Central memory CD4-positive, alpha-beta T cell (primary cell): ENCODE measurements around the gene BRD2.
A peak's percentile ranks its signal among the peaks of the same experiment; 100 is the strongest.

Experiments
- DNase-seq: peaks from one replicate; pipeline ENCODE4 v3.0.0; 2022

Gene BRD2

DNA sequence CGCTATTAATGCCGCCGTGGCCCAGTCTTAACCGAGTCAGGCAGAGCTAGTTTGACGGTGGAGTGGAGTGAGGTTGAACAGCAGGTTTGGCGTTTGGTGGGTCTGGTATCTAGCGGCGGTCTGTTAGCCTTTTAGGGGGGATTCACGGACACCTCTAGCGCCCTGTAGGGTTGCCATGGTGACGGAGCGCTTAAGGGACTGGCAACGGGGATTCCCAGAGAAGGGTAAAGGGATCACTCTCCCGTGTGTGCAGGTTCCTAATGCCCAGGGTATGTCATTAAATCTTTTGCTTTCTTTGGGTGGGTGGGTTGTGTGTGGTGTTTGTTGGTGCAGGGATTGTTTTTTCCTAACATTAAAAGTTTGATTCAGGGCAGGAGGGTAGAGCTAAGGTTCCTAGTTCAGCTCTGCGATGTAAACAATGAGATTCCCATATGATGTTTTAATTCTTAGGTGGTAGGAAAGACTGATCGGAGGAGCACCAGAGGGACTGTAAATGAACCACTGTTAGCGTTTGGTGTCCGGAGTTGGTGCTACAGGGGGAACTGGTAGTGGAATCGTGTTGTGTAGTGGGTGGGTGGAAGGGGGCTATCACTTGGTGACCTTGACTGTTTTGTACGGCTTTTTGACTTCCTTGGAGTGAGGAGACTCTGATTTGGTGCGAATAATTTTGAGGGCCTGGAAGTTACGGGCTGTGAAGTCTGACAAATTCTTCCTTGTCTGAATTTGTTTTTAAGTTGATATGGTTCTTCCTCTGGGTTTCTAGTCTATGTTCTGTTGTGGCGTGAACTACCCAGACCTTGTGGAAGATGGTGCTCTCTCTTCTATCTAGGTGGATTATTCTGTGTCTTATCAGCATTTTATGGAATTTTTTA lies 5.0 kb downstream of the BRD2 start:
- DNase-seq = peak; percentile 59

DNA sequence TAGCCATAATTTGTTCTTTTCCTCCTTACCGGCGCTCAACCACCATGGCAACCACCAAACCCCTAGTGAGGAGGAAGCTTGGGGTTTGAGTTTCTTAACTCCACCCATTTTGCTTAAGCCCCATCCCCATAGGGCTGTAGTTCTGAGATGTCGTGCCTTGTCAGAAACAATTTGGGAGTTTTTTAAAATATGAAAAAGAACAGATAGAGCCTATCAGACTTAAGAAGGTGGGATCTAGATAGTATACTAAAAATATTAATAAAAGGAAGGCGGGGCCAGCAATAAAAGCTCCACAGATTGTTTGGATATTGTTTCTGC lies 5.6 kb downstream of the BRD2 start:
- peak; percentile 58 for DNase-seq

DNA sequence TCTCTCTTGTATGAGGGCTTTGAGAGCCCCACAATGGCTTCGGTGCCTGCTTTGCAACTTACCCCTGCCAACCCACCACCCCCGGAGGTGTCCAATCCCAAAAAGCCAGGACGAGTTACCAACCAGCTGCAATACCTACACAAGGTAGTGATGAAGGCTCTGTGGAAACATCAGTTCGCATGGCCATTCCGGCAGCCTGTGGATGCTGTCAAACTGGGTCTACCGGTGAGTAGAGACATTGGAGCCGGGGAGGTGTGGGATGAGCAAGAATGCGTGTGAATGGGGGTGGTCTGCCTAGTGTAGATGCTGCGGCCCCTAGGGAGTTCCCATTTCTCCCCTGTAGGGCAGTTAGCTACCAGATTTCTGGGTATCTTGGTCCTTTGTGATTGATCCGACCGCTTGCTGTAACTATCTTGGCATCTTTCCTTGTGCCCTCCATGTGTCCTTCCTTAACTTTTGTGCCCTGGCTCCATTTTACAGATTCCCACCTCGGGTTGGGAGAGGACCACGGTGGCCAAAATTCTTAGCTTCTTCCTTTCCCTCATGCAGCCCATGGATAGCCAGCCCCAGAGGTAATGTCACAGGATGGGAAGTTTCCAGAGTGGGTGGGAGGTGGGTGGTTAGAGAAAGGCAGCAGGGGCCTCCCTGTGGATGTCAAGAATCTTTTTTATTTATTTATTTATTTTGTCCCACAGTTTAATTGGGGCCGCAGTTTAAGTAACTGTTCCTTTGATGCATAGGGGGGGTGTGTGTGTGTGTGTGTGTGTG lies 6.3 kb downstream of the BRD2 start:
- no peak for DNase-seq

DNA sequence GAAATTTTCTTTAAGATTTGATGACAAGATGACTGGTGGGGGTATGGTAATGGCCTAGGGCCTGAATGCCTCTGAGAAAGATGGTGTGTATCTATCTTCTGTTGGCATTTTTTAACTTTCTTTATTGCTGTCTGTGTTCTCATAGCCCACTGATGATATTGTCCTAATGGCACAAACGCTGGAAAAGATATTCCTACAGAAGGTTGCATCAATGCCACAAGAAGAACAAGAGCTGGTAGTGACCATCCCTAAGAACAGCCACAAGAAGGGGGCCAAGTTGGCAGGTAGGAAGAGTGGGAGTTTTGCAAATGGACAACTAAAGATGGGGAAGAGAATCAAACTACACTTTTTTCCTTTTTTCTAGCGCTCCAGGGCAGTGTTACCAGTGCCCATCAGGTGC lies 7.5 kb downstream of the BRD2 start:
- DNase-seq = no peak

DNA sequence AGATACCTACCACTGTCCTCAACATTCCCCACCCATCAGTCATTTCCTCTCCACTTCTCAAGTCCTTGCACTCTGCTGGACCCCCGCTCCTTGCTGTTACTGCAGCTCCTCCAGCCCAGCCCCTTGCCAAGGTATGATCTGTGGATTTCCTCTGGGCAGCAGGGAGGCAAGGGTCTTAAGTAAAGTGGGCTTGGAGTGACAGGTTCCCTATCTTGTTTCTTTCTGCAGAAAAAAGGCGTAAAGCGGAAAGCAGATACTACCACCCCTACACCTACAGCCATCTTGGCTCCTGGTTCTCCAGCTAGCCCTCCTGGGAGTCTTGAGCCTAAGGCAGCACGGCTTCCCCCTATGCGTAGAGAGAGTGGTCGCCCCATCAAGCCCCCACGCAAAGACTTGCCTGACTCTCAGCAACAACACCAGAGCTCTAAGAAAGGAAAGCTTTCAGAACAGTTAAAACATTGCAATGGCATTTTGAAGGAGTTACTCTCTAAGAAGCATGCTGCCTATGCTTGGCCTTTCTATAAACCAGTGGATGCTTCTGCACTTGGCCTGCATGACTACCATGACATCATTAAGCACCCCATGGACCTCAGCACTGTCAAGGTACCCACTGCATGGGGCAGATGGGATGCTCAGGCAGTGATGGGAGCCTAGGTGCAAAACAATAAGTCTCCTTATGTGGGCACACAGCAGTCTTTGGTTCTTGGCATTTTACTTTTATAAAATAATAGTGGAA lies 8.1 kb downstream of the BRD2 start:
- DNase-seq = no peak

DNA sequence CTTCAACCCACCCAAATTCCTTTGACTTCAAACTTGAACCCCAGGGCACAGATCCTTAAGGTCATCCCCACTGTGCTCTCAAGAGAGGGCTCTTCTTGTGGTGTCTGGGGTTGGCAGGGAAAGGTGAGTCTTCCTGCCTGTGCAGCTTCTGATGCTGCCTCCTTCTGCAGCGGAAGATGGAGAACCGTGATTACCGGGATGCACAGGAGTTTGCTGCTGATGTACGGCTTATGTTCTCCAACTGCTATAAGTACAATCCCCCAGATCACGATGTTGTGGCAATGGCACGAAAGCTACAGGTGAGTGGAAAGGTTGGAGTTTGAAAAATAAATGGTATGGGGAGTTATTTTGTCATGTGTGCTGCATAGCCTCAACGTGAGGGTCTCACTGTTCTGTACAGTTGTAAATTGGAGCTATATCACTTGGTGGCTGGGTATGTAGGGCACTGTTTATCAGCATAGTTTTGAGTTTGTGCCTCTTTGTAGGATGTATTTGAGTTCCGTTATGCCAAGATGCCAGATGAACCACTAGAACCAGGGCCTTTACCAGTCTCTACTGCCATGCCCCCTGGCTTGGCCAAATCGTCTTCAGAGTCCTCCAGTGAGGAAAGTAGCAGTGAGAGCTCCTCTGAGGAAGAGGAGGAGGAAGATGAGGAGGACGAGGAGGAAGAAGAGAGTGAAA lies 9.0 kb downstream of the BRD2 start:
- no peak for DNase-seq

DNA sequence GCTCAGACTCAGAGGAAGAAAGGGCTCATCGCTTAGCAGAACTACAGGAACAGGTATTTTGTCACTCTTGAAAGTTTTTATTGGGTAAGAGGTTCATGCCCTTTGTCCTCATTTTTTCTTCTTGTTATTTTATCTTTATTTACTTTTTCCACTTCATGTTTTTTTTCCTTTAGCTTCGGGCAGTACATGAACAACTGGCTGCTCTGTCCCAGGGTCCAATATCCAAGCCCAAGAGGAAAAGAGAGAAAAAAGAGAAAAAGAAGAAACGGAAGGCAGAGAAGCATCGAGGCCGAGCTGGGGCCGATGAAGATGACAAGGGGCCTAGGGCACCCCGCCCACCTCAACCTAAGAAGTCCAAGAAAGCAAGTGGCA lies 9.5 kb downstream of the BRD2 start:
- no peak for DNase-seq

DNA sequence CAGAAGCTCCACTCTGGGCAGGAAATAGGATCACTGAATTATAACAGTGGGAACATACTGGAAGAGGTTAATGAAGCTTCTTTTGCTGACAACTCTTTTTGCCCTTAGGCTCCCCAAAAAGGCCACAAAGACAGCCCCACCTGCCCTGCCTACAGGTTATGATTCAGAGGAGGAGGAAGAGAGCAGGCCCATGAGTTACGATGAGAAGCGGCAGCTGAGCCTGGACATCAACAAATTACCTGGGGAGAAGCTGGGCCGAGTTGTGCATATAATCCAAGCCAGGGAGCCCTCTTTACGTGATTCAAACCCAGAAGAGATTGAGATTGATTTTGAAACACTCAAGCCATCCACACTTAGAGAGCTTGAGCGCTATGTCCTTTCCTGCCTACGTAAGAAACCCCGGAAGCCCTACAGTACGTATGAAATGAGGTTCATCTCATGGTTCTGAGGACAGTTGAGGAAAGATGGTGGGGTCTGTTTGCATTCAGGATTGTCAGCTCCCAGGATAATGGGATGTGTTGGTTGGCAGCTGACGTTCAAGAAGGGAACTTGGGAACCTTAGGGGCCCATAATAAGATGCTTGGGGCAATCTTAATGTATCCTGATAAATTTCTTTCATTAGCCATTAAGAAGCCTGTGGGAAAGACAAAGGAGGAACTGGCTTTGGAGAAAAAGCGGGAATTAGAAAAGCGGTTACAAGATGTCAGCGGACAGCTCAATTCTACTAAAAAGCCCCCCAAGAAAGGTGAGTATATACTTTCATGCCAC lies 11.5 kb downstream of the BRD2 start:
- no peak for DNase-seq

DNA sequence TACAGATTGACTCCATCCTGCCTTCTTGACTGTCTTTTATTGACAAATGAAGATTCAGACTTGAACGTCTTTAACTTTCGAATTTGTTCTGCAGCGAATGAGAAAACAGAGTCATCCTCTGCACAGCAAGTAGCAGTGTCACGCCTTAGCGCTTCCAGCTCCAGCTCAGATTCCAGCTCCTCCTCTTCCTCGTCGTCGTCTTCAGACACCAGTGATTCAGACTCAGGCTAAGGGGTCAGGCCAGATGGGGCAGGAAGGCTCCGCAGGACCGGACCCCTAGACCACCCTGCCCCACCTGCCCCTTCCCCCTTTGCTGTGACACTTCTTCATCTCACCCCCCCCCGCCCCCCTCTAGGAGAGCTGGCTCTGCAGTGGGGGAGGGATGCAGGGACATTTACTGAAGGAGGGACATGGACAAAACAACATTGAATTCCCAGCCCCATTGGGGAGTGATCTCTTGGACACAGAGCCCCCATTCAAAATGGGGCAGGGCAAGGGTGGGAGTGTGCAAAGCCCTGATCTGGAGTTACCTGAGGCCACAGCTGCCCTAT lies 12.2 kb downstream of the BRD2 start:
- DNase-seq = no peak

DNA sequence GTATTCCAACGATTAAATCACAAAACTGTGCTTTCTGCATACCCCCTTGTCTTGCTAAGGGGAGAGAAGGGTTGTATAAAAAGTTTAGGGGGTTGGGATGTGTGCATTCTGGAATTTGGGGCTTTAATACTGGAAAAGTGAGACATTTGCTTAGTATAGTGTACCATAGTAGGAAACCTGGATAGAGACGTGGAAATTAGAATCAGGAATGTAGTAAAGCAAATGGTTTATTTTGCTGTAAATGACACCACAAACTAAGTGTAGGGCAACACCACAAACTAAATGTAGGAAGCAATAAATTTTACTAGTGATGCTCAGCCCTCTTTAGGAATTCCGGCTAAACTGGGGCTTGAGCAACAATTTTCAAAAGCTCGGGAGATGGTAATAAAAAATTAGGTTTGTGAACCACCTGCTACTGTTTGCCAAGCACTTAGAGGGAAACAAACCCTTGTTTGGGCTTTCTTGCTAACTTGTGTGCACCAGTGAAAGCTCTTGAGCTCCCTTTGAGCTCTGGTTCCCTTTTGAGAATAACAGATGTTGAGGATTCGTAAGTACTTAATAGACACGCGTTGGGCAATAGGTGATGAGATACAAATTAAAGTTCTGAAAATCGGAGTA lies 13.8 kb downstream of the BRD2 start:
- DNase-seq = no peak

DNA sequence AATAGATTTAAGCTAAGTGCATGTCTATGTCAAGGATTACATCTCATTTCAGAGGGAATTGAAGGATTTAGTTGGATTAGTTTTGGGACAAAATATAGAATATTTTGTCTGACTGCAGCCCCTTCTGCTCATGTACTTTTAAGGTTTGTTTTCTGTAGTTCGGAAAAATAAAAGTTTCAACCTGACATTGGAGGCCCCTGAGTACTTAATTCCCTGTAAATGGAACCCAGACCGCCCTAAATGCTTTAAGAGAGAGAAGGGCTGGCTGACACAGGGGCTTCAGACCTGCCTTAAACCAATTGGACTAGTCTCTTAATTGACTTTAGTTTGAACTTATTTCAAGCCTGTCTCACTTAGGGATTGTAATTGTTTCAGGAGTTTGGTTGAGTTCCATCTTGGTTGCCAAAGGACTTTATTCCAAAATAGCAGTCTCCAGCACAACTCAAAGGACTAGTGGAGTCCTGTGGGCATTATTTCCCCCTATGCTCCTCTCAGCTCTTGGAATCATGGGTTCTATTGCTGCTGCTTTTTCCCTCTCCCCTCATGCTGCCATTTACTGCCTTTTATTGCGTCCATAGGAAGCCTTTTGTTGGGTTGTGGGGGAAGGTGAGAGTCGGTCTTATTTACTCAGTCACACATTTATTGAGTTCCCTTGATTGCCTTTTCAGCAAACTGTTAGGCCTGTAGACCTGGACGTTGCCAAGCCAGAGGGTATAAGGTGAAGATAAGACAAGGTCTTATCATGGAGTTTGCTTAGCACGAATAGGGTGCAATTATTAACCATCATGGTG lies 14.5 kb downstream of the BRD2 start:
- DNase-seq = no peak

DNA sequence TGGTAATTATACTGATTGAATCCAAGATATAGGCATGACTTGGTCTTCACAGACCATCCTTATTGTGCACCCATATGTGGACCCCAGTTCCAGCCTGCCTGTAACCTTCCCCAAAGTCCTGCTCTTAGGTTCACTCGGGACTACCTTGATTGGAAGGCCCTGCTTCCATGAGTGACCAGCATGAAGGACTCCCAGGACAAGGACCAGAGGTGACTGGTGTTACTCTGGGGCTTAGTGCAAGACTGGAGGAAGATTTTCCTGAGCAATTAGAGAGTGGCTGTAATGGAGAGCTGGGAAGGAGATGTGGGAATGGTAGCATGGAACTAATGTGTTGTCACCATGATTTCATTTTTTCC lies 15.1 kb downstream of the BRD2 start:
- no peak for DNase-seq

DNA sequence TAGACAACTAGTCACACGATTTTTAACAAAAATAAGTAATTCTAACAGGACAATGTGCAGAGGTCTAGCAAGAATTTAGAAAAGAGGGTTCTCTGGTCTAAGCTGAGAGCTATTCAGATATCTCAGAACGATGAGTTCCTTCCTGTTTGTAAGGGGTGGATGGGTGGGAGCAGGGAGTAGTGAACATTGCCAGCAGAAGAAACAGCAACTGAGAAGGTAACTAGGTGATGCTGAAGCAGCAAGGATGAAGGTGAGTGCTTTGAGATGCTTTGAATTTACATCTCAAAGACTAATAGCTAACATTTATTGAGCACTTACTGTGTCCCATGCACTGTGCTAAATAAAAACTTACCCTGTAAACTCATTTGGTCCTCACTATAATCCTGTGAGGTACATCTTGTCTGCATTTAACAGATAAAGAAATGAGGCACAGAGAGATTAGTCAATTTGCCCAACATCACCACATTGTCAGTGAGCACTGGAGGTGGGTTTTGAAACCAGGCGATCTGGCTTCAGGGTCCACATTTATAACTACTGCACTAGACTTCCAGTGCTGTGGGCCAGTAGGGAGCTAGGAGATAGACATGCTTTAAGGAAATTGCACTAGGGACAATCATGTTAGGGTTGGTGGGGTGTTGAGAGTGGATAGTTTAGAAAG lies 15.7 kb downstream of the BRD2 start:
- no peak for DNase-seq

DNA sequence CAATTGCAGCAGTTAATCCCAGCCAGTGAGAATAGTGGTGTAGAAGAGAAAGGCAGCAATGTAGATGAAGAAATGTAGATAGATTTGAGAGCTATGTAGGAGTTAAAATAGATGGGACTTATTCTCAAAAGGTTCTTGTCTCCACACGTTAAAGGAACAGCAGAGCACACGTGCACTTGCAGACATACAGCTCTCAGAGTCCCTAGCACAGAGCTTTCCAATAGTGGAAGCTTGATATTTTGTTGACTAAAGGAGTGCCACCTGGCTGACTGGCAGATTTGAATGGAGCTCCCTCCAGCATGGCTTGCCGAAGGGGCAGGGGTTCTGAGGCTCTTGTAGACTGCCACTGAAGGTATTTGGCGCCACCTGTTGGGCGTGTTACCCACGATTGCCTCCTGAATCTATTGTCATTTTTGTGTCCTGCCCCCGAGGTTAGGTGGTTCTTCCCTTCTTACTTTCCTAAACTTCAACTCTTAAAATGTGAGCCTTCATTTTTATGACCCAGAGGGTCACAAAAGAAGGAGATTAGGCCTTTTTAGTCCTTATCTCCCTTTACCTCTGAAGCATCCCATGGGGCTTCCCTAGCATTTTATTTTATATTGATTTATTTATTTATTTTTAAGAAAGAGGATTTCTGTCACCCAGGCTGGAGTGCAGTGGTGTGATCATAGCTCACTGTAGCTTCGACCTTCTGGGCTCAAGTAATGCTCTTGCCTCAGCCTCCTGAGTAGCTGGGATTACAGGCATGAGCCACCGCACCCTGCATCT lies 16.4 kb downstream of the BRD2 start:
- peak; percentile 82 for DNase-seq

DNA sequence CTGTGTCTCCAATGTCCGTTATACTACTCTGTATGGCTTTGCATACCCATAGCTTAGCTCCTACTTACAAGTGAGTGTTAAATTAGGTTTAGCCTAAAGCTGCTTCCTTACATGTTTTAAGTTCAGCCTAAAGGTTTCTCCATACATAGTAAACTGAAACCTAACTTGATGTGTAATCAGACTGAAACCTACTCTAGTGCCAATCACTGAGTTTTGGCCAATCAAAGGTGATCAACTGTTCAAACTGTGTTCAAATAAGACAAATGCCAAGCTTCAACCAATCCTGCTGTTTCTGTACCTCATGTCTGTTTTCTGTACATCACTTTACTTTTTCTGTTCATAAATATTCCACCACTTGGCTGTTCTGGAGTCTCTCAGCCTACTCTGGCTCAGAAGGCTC lies 21.0 kb downstream of the BRD2 start:
- DNase-seq = no peak

DNA sequence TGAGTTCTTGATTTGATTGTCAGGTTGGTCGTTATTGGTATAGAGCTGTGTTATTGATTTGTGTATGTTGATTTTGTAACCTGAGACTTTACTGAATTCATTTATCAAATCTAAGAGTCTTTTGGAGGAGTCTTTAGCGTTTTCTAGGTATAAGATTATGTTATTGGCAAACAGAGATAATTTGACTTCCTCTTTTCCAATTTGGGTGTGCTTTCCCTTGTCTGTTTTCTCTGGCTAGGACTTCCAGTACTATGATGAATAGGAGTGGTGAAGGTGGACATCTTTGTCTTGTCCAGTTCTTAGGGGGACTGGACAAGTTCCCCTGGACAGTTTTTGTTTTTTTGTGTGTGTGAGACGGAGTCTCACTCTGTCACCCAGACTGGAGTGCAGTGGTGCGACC lies 23.6 kb downstream of the BRD2 start:
- DNase-seq = no peak

DNA sequence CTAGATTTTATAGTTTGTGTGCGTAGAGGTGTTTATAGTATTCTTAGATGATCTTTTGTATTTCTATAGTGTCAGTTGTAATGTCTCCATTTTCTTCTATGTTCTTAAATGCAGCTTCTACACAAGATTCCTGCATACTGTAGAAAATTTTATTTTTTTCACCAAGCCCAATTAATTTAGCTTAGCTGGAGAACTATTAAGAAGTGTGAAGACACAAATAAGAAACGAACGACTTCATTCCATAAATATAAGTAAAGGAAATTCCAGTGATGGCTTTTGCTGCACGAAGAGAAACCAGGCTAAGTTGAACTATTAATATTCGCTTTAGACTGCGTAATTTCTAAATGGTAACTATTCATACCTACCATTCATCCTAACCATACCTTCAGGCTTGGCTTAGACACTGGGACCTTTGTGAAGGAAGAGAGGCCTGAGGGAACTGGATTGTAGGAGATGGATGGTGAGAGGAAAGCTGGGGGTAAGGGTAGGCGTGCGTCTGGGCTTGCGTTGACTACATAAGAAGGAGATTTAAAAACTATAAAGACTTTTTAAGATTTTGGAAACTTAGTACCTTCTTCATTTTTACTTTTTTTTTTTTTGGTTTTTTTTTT lies 25.1 kb downstream of the BRD2 start:
- DNase-seq = no peak

DNA sequence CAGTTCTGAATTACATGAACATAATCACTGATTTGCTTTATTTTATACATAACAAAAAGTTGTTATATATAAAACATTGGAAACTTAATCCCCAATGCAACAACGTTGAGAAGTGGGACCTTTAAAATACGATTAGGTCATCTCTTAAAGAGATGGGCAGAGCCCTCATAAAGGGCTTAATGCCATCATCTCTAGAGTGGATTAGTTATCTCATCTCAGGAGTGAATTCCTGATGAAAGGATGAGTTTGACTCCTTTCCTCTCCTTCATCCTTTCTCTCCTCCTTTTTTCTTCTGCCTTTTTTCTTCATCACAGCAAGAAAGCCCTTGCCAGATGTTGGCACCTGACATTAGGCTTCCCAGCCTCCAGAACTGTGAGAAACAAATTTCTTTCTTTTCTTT lies 27.1 kb downstream of the BRD2 start:
- no peak for DNase-seq

DNA sequence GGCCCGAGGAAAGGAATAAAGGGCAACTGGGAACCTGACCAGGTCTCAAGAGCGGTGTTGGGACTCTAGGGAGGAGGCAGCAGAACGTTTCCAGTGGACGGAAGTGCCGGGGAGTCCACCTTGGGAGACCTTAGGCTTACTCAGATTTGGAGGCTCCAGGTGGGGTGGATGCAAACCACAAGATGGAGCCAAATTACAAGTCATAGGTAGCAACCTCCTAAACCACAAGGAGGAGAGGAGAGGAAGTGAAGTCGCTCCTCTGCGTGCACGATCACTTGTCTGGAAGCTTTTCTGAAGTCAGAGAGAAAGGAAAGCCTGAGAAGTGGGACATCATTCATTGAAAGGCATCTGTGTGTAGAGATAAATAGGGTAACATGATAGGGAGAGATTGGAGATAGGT lies 31.7 kb downstream of the BRD2 start:
- DNase-seq = peak; percentile 10
